GM18868 (cell line): ENCODE results near the gene RPL15.
"Not testable (repeated sequence)": the region's sequence is repeated elsewhere in the genome, so short reads cannot be mapped to it uniquely, and the experiment has no call there.

Experiments
- ATAC-seq: cut with Tn5 transposase; IDR thresholded peaks from one replicate; pipeline ENCODE4 v1.9.1; 2021; ENCODE audit warnings: mild to moderate bottlenecking, moderate library complexity; ENCODE audit not compliant: unreplicated experiment

Gene RPL15

GRCh38 chr3:23889386-23889785 is 27.5 kb upstream of the RPL15 start:
- no peak for ATAC-seq

- ATAC-seq, result no peak
Measured at GRCh38 chr3:23889950-23890349, 27.0 kb upstream of the RPL15 start.

DNA sequence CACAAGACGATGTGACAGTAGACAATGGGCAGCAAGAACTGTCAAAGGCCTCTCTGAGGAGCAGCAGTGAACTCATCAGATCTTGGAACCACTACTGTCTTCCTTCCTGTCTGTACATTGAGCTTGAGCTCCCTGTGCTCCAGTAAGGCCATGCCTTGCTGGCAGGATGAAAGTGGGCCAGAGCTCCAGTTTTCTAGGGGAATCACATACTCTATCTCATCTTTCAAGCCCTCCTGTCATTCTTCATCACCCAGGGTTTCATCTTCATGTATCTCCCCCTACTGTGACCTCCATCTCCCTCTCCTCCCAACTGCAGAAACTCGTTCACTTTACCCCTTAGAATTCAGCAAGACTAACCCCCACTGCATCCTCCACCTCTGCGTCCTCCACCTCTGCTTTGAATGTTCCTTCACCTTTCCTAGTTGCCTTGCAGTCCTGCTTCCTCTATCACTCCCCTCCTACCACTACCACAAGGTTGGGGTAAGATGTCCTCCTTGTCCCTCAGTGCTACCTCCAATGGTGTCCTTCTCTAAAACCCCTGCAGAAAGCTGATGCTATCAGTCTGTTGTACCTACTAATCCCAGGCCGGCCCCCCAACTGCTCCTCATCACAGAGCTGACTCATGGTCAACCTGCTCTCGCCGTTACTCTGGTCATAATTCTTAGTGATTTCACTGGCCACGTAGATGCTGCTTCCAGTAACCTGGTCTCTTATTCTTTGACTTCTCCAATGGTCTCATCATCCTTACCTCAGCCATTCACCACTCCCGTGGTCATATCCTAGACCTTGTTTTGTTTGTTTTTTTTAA is 22.5 kb upstream of the RPL15 start:
- no peak for ATAC-seq

DNA sequence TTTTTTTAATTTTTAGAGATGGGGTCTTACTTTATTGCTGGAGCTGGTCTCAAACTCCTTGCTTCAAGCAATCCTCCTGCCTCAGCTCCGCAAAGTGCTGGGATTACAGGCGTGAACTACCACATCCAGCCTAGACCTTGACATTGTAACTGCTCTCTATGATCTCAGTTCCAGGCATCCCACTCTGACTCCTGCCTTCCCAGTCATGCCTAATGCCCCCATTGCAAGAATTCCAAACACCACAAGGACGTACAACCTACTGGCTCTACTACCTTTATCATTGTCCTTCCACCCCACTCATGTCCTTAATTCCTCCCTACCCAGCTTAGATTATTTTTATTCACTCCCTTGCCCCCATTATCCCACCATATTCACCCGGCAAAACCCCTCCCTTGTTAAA is 21.8 kb upstream of the RPL15 start:
- ATAC-seq, result no peak

GRCh38 chr3:23900744-23901143 is 16.2 kb upstream of the RPL15 start:
- no peak for ATAC-seq

DNA sequence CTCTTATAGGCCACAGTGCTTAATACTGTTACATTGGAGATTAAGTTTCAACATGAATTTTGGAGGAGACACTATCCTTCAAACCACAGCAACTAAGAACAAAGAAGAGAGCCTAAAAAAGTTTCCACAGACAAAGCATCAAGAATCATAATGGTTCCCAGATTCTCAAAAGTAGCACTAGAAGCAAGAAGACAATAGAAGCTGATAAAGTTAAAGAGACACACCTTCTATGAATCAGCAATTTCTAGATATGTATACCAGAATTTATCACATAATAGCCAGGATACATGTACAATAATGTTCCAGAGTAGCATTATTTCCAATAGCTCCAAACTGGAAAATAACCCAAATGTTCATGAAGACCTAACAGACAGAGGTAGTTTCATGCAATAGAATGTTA is 12.4 kb upstream of the RPL15 start:
- no peak for ATAC-seq

DNA sequence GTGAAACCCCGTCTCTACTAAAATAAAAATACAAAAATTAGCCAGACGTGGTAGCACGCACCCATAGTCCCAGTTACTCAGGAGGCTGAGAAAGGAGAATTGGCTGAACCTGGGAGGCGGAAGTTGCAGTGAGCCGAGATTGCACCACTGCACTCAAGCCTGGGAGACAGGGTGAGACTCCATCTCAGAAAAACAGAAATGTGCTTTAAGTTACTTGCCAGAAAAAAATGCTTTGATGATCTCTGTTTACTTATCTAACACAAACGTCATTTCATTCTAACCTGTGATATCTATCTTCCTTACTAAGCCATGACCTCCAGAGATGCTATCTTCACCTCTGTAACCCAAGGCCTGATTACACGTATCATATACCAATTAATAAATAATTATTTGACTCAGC is 7.6 kb upstream of the RPL15 start:
- no peak for ATAC-seq

DNA sequence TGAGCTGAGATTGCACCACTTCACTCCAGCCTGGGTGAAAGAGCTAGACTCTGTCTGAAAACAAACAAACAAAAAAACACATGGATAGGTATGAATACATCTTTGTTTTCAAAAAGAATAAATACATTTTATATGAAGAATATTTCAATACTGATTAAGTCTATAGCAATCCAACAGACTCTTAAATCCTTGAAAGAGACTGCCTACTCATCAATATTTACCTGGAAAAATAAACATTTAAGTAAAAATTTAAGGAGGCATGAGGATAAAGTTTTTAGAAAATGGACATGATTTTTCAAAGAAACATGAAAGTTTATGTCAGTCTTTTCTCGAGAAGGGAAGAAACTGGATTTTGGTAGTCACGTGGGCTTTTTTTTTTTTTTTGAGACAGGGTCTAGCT is 5.5 kb upstream of the RPL15 start:
- ATAC-seq, result no peak

GRCh38 chr3:23912335-23912734 is 4.6 kb upstream of the RPL15 start:
- ATAC-seq, result not testable (repeated sequence)

- no peak for ATAC-seq
Measured at GRCh38 chr3:23913182-23913581, 3.8 kb upstream of the RPL15 start.

DNA sequence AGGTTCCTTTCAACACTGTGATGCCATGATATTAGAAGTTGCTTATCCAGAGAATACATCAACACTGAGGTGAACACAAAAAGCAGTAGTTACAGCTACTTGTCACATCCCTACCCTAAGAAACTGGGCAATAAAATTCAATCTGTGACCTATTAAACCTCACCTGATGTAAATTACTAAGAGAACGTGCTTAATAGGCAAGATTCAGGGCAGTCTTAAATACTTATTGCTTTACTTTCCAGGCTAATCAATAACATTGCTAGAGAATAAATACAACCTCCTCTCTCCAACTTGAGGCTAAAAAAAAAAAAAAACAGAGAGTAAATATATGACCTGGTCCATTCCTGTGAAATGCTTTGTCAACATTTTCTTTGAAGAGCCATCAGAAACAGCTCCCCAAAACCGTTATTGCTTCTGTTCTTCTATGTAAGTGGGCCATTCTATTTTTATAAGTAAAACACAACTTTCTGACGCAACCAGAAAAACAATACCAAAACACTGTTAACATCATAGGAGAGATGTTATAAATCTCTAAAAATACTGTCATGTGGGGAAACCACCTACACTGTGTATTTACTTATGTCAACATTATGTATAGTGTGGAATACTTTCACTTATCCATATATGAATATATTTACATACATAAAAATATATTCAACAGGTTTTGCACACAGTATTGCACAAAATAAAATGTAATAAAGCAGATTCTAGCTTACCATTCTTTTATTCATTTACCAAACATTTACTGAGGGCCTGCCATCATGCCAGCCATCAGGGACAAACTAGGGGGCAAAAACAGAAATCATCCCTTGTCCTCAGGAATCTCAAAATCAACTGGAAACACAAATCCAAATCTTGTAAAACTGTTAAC is 2.8 kb upstream of the RPL15 start:
- no peak for ATAC-seq

DNA sequence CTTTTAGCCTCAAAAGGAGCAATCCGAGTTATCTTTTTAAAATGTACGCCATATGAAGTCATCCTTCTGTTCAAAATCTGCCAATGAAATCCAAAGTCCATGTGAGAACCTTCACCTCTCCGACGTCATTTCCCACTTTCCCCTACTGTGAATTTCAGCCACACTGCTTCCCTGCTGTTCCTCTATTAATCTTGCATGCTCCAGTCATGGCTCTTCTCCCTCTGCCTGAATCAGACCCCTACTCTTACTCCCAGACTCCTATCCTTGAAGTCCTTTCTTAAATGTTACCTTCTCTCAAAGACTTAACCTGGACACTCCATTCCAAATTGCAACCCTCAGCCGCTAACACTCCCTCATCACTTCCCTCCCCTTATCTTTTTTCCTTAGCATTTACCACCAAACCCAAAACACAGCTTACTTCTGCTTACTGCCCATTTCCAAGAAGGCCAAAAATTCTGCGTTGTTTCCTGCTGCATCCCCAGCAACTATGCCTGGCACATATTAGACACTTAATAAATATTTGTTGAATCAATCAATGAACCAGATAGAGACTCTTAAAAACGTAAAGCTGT is 1.3 kb upstream of the RPL15 start:
- ATAC-seq, result no peak

- peak; percentile 40 for ATAC-seq
Measured at GRCh38 chr3:23916152-23916885, 613 bp upstream of the RPL15 start.

GRCh38 chr3:23917679-23918303 is 859 bp downstream of the RPL15 start:
- ATAC-seq, result not testable (repeated sequence)

- not testable (repeated sequence) for ATAC-seq
Measured at GRCh38 chr3:23918331-23918730, 1.4 kb downstream of the RPL15 start.

DNA sequence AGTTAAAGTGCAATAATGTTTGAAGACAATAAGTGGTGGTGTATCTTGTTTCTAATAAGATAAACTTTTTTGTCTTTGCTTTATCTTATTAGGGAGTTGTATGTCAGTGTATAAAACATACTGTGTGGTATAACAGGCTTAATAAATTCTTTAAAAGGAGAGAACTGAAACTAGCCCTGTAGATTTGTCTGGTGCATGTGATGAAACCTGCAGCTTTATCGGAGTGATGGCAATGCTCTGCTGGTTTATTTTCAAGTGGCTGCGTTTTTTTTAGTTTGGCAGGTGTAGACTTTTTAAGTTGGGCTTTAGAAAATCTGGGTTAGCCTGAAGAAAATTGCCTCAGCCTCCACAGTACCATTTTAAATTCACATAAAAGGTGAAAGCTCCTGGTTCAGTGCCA is 2.7 kb downstream of the RPL15 start:
- ATAC-seq, result no peak

GRCh38 chr3:23920151-23920655 is 3.3 kb downstream of the RPL15 start:
- ATAC-seq, result no peak

DNA sequence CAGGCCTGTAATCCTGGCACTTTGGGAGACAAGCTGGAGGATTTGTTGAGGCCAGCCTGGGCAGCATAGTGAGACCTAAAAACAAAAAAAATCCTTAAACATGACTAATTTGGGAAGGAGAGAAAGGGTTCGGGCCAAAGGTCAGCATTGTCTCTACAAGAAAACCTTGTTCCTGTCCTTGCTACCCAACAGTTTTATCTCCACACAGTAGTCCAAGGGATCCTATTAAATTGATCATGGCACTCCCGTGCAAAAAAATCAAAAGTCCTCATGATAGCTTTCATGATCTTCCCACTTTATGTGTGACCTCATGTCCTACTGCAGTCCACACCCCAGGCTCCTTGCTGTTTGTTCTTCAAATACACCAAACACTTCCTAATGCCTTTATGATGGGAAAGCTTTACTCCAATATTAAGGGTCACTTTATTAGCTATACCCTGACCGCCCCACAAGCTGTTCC is 4.2 kb downstream of the RPL15 start:
- ATAC-seq, result no peak

DNA sequence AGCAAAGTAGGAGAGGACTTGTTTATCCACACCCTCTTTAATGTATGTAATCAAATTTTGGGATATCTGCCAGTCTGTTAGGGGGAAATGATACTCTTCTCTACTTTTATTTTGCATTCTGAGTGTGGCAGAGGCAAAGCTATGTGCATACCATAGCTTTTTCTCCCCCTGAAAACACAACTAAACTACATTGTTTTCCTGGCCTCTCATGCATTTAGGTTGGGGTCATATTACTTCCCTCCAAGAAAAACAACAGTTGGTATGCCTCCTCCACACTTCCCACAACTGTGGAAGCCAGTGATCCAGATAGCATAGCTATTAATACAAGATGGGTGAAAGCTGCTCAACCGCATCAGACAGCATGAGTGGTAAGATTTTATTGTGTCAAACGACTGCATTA is 6.9 kb downstream of the RPL15 start:
- no peak for ATAC-seq

DNA sequence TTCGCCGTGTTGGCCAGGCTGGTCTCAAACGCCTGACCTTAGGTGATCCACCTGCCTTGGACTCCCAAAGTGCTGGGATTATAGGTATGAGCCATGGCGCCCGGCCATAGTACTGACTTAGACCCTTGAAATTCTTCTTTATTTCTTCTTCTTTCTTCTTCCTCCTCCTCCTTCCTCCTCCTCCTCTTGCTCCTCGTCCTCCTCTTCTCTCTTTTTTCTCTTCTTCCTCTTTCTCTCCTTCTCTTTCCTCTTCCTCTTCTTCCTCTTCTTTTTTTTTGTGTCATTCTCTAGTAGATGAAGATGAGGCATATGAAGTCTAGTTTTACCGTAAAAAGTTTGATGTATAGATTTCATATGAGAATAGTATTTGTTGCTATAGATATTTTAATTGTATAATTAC is 9.3 kb downstream of the RPL15 start:
- no peak for ATAC-seq
